GM20000 (cell line): ENCODE data around the gene PTPRH.

Experiments used
- DNase-seq: peaks from one replicate; pipeline ENCODE4 v3.0.0; 2012; ENCODE audit warnings: low spot score
- TF ChIP-seq, protein P1 (sequence below): IDR thresholded peaks from 2 replicates; pipeline ENCODE4 v1.5.1; 2012; ENCODE audit warnings: mild to moderate bottlenecking, control low read depth; ENCODE audit errors: extremely low read depth, missing control alignments

The PTPRH gene

DNA sequence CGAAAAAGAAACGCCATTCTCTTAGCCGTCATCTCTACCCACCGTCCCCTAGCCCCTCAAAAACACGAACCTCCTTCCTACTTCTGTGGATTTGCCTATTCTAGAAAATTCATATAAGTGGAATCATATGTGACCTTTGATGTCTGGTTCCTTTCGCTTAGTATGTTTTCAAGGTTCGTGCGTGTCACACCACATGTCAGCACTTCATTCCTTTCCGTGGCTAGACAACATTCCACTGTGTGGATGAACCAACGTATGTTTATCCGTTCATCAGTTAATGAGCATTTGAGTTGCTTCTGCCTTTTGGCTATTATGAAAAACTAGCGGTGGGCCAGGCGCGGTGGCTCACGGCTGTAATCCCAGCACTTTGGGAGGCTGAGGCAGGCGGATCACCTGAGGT is 77.9 kb downstream of the PTPRH start:
- TF ChIP-seq, protein P1, sequence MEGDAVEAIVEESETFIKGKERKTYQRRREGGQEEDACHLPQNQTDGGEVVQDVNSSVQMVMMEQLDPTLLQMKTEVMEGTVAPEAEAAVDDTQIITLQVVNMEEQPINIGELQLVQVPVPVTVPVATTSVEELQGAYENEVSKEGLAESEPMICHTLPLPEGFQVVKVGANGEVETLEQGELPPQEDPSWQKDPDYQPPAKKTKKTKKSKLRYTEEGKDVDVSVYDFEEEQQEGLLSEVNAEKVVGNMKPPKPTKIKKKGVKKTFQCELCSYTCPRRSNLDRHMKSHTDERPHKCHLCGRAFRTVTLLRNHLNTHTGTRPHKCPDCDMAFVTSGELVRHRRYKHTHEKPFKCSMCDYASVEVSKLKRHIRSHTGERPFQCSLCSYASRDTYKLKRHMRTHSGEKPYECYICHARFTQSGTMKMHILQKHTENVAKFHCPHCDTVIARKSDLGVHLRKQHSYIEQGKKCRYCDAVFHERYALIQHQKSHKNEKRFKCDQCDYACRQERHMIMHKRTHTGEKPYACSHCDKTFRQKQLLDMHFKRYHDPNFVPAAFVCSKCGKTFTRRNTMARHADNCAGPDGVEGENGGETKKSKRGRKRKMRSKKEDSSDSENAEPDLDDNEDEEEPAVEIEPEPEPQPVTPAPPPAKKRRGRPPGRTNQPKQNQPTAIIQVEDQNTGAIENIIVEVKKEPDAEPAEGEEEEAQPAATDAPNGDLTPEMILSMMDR: no peak
- no peak for DNase-seq
